Measurements from ENCODE around the gene SPRR2B.
"Not testable (repeated sequence)": the region's sequence is repeated elsewhere in the genome, so short reads cannot be mapped to it uniquely, and the experiment has no call there.

SPRR2B gene

GRCh38 chr1:153071511-153071910 lies at the start of gene SPRR2B:
Gene SPRR2B (minus strand): TSS chr1:153071611. CDS start chr1:153070839, 772 bp downstream.
- Mint-ChIP-seq H3K4me3 (no peak within 1 kb of the TSS), H3K36me3 (ENCODE audit: low read depth) (no peaks in the 10 kb centered on the region), H3K27ac (no peak within 1 kb of the TSS), H3K4me1 (ENCODE audit: low read depth) (no peaks in the 10 kb centered on the region), H3K27me3 (peaks cover 22% of the 10 kb centered on the region), H3K9me3 (no peaks in the 10 kb centered on the region)

GRCh38 chr1:153120945-153121344 lies 49.5 kb upstream of the SPRR2B start:
- Mint-ChIP-seq H3K9me3 (peaks cover 15% of the 10 kb centered on the region), H3K4me1 (ENCODE audit: low read depth) (no peaks in the 10 kb centered on the region), H3K27ac (no peak overlapping the region), H3K36me3 (ENCODE audit: low read depth) (no peaks in the 10 kb centered on the region), H3K4me3 (no peak overlapping the region), H3K27me3 (peaks cover 32% of the 10 kb centered on the region)

- Mint-ChIP-seq H3K36me3 (ENCODE audit: low read depth) (no peaks in the 10 kb centered on the region), H3K27me3 (peaks cover 46% of the 10 kb centered on the region), H3K4me3 (no peak overlapping the region), H3K9me3 (peaks cover 3% of the 10 kb centered on the region), H3K27ac (no peak overlapping the region), H3K4me1 (ENCODE audit: low read depth) (no peaks in the 10 kb centered on the region)
Measured at GRCh38 chr1:153119491-153119971, 48.1 kb upstream of the SPRR2B start.

GRCh38 chr1:153115264-153115663 lies 43.9 kb upstream of the SPRR2B start:
- H3K36me3 Mint-ChIP-seq (ENCODE audit: low read depth); H3K4me1 Mint-ChIP-seq (ENCODE audit: low read depth); H3K27ac Mint-ChIP-seq; H3K9me3 Mint-ChIP-seq; H3K4me3 Mint-ChIP-seq: not testable (repeated sequence)
- peaks cover 35% of the 10 kb centered on the region for H3K27me3 Mint-ChIP-seq

GRCh38 chr1:153113416-153113815 lies 42.0 kb upstream of the SPRR2B start, which contains the start of gene SPRR2F:
Gene SPRR2F (minus strand): TSS chr1:153113516. CDS start chr1:153112733, 783 bp downstream.
- peaks cover 30% of the 10 kb centered on the region for H3K27me3 Mint-ChIP-seq
- no peaks in the 10 kb centered on the region for H3K9me3 Mint-ChIP-seq
- no peaks in the 10 kb centered on the region for H3K36me3 Mint-ChIP-seq (ENCODE audit: low read depth)
- H3K4me1 Mint-ChIP-seq (ENCODE audit: low read depth) = no peaks in the 10 kb centered on the region
- no peak within 1 kb of the TSS for H3K4me3 Mint-ChIP-seq
- H3K27ac Mint-ChIP-seq = no peak within 1 kb of the TSS

GRCh38 chr1:153112454-153112853 lies 41.0 kb upstream of the SPRR2B start:
- H3K4me3 Mint-ChIP-seq; H3K9me3 Mint-ChIP-seq; H3K36me3 Mint-ChIP-seq (ENCODE audit: low read depth); H3K4me1 Mint-ChIP-seq (ENCODE audit: low read depth); H3K27ac Mint-ChIP-seq: not testable (repeated sequence)
- H3K27me3 Mint-ChIP-seq = peaks cover 25% of the 10 kb centered on the region

GRCh38 chr1:153100245-153100644 lies 28.8 kb upstream of the SPRR2B start:
- H3K4me3 Mint-ChIP-seq = no peak overlapping the region
- H3K27ac Mint-ChIP-seq = no peak overlapping the region
- no peaks in the 10 kb centered on the region for H3K4me1 Mint-ChIP-seq (ENCODE audit: low read depth)
- no peaks in the 10 kb centered on the region for H3K9me3 Mint-ChIP-seq
- no peaks in the 10 kb centered on the region for H3K36me3 Mint-ChIP-seq (ENCODE audit: low read depth)
- H3K27me3 Mint-ChIP-seq = peaks cover 29% of the 10 kb centered on the region

GRCh38 chr1:153099461-153100045 lies 28.1 kb upstream of the SPRR2B start:
- H3K27ac Mint-ChIP-seq = no peak overlapping the region
- H3K4me1 Mint-ChIP-seq (ENCODE audit: low read depth) = no peaks in the 10 kb centered on the region
- H3K4me3 Mint-ChIP-seq = no peak overlapping the region
- no peaks in the 10 kb centered on the region for H3K9me3 Mint-ChIP-seq
- no peaks in the 10 kb centered on the region for H3K36me3 Mint-ChIP-seq (ENCODE audit: low read depth)
- peaks cover 32% of the 10 kb centered on the region for H3K27me3 Mint-ChIP-seq

GRCh38 chr1:153095764-153096163 lies 24.4 kb upstream of the SPRR2B start:
- H3K9me3 Mint-ChIP-seq = no peaks in the 10 kb centered on the region
- H3K4me1 Mint-ChIP-seq (ENCODE audit: low read depth) = no peaks in the 10 kb centered on the region
- peaks cover 23% of the 10 kb centered on the region for H3K27me3 Mint-ChIP-seq
- H3K4me3 Mint-ChIP-seq = no peak overlapping the region
- no peak overlapping the region for H3K27ac Mint-ChIP-seq
- H3K36me3 Mint-ChIP-seq (ENCODE audit: low read depth) = no peaks in the 10 kb centered on the region

GRCh38 chr1:153094426-153094825 lies 23.0 kb upstream of the SPRR2B start, which contains the start of gene SPRR2E:
Gene SPRR2E (minus strand): TSS chr1:153094526. CDS start chr1:153093751, 775 bp downstream.
- no peak within 1 kb of the TSS for H3K4me3 Mint-ChIP-seq
- H3K27ac Mint-ChIP-seq = no peak within 1 kb of the TSS
- H3K9me3 Mint-ChIP-seq = no peaks in the 10 kb centered on the region
- no peaks in the 10 kb centered on the region for H3K4me1 Mint-ChIP-seq (ENCODE audit: low read depth)
- peaks cover 23% of the 10 kb centered on the region for H3K27me3 Mint-ChIP-seq
- H3K36me3 Mint-ChIP-seq (ENCODE audit: low read depth) = no peaks in the 10 kb centered on the region

GRCh38 chr1:153087652-153088051 lies 16.2 kb upstream of the SPRR2B start:
- Mint-ChIP-seq H3K4me1 (ENCODE audit: low read depth) (no peaks in the 10 kb centered on the region), H3K27ac (no peak overlapping the region), H3K27me3 (peaks cover 22% of the 10 kb centered on the region), H3K9me3 (peaks cover 6% of the 10 kb centered on the region), H3K36me3 (ENCODE audit: low read depth) (no peaks in the 10 kb centered on the region), H3K4me3 (no peak overlapping the region)

GRCh38 chr1:153081736-153082135 lies 10.3 kb upstream of the SPRR2B start:
- no peaks in the 10 kb centered on the region for H3K4me1 Mint-ChIP-seq (ENCODE audit: low read depth)
- peaks cover 32% of the 10 kb centered on the region for H3K27me3 Mint-ChIP-seq
- peaks cover 7% of the 10 kb centered on the region for H3K36me3 Mint-ChIP-seq (ENCODE audit: low read depth)
- H3K4me3 Mint-ChIP-seq = no peak overlapping the region
- H3K27ac Mint-ChIP-seq = no peak overlapping the region
- H3K9me3 Mint-ChIP-seq = peaks cover 12% of the 10 kb centered on the region

- peaks cover 24% of the 10 kb centered on the region for H3K27me3 Mint-ChIP-seq
- H3K9me3 Mint-ChIP-seq = no peaks in the 10 kb centered on the region
- H3K36me3 Mint-ChIP-seq (ENCODE audit: low read depth) = no peaks in the 10 kb centered on the region
- no peak overlapping the region for H3K4me3 Mint-ChIP-seq
- no peaks in the 10 kb centered on the region for H3K4me1 Mint-ChIP-seq (ENCODE audit: low read depth)
- H3K27ac Mint-ChIP-seq = no peak overlapping the region
Measured at GRCh38 chr1:153072806-153073726, 1.7 kb upstream of the SPRR2B start.

- H3K36me3 Mint-ChIP-seq (ENCODE audit: low read depth) = no peaks in the 10 kb centered on the region
- H3K4me1 Mint-ChIP-seq (ENCODE audit: low read depth) = no peaks in the 10 kb centered on the region
- H3K9me3 Mint-ChIP-seq = no peaks in the 10 kb centered on the region
- peaks cover 25% of the 10 kb centered on the region for H3K27me3 Mint-ChIP-seq
- no peak overlapping the region for H3K27ac Mint-ChIP-seq
- H3K4me3 Mint-ChIP-seq = no peak overlapping the region
Measured at GRCh38 chr1:153070243-153070642, 1.2 kb downstream of the SPRR2B start.

All from stimulated activated naive CD8-positive, alpha-beta T cell treated with anti-CD3 and anti-CD28 coated beads, Interleukin-15, Interleukin-2, amounts not matched to agents 100 ng/mL and 50 ng/mL, for 24 hours (primary cell).